Cardiac fibroblast (primary cell): ENCODE measurements around the gene TOP3B.

Experiments used
- DNase-seq, 2 donors: peaks; one replicate each; pipeline versions ENCODE4 v3.0.0 to v3.0.0-alpha.2; 2010; ENCODE audit warnings: low read depth in 2 of 2
- H3K4me3 ChIP-seq, 2 donors: replicated peaks in 1 of 2; 1 replicate in 1 of 2; 2 replicates in 1 of 2; pipeline ENCODE4 v1.5.1; 2011; ENCODE audit warnings: low read depth in 2 of 2, low read length in 2 of 2, mild to moderate bottlenecking in 2 of 2, moderate library complexity in 1 of 2
- TF ChIP-seq, protein P1 (sequence below): IDR thresholded peaks from one replicate; pipeline ENCODE4 v1.5.1; 2011; ENCODE audit warnings: low read depth, mild to moderate bottlenecking, low read length, inconsistent platforms

The TOP3B gene

DNA sequence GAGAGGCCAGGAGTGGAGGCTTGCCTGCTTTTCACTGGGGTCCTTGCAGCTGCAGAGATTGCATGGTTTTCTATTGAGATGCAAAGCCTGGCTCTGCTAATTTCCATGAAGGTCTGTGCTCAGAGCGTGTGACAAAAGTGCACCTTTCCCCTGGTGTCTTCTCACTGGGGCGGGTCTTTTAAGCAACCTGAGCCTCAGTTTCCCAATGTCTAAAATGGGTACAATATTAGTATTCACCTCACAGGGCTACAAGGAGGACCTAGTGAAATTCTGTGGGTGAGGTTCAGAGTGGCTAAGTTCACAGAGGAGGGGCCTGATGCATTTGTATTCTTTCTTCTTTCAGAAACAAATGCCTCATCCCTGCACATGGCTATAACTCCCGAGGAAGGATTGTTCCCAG, 50.2 kb downstream of the TOP3B start:
- no peak overlapping the region for H3K4me3 ChIP-seq
- TF ChIP-seq, protein P1, sequence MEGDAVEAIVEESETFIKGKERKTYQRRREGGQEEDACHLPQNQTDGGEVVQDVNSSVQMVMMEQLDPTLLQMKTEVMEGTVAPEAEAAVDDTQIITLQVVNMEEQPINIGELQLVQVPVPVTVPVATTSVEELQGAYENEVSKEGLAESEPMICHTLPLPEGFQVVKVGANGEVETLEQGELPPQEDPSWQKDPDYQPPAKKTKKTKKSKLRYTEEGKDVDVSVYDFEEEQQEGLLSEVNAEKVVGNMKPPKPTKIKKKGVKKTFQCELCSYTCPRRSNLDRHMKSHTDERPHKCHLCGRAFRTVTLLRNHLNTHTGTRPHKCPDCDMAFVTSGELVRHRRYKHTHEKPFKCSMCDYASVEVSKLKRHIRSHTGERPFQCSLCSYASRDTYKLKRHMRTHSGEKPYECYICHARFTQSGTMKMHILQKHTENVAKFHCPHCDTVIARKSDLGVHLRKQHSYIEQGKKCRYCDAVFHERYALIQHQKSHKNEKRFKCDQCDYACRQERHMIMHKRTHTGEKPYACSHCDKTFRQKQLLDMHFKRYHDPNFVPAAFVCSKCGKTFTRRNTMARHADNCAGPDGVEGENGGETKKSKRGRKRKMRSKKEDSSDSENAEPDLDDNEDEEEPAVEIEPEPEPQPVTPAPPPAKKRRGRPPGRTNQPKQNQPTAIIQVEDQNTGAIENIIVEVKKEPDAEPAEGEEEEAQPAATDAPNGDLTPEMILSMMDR: no peak

DNA sequence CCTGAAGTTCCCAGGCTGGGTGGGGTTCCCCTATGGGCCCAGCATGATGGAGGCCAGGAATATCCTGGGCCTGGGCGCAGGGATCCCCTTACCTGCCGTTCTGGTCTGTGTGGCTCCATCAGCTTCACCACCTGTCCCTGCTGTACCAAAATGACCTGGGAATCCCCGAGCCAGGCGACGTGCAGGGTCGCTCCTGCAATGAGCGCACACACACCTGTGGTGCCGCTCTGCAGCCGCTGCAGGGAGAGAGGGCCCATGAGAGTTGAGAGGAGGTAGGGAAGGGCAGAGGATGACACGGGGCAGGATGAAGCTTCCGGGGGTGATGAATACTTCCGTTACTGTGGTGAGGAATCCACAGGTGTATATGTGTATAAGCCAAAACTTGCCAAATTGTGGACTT, 51.5 kb downstream of the TOP3B start:
- no peak for DNase-seq
- TF ChIP-seq, protein P1: no peak
- H3K4me3 ChIP-seq: no peak overlapping the region

More for the DNA sequence above, 50.2 kb downstream of the TOP3B start:
- DNase-seq: no peak

DNA sequence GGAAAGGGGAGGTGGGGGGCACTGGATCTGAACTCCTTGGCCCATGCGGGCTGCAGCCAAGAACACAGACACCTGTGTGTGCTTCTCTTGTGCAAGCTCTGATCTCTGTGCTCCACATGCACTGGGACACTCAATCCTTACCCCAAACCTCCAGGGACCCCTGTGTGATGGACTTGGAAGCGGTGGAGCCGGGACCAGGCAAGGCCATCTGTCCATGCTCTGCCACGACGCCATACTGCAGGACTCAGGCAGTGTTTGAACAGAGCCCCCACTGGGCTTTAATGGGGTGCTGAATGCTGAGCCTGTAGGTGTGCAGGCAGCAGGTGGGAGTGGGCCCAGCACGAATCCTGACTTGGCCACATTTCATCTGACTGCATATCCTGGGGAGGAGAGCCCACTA, 53.3 kb downstream of the TOP3B start:
- H3K4me3 ChIP-seq: no peak overlapping the region
- DNase-seq: no peak
- TF ChIP-seq, protein P1: no peak

DNA sequence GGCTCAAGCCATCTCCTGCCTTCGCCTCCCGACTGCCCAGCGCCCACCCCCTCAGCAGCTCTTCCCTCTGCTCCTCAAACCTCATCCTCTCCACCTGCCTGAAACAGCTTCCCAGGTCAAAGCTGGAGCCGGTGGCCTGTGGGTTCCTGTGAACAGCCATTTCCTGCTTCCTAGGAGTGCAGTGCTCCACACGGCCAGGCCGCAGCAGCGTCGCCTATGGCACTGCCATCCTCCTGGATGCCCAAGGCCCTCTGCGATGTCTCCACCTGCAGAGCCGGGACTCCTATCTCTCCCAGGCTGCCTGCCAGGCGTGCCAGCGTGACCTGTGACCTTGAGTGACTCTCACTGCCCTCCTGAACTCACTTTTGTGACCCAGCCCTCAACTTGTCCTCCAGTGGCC, 54.5 kb downstream of the TOP3B start:
- DNase-seq: no peak
- H3K4me3 ChIP-seq: no peak overlapping the region
- TF ChIP-seq, protein P1: no peak

DNA sequence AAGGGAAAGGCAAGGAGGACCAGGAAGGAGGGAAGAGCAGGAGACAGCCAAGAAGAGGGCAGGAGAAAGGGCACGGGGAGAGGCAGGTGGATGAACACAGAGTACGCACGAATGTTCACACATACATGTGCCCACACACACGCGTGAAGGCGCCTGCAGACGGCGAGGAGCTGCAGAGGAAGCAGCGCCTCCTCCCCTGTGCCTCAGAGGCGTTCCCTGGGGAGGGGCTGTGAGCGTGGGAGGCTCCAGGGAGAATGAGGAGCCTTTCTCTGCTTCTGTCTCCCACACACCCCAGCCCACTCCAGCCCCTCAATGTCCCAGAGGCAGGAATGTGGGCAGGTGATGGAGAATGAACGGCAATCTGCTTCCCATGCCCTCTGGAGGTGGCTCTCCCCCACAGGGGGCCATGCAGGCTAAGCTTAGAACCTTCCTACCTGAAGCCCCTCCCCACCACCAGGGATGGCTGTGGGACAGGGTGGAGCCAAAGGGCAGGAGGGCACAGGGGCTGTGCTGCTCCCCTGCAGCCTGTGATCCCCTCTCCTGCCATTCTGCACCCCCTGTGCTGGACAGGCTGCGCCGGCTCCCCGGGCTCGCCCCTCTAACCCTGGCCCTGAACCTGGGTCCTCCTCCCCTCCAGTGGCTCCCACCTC, 55.3 kb downstream of the TOP3B start:
- no peak overlapping the region for H3K4me3 ChIP-seq
- TF ChIP-seq, protein P1: no peak
- no peak for DNase-seq

DNA sequence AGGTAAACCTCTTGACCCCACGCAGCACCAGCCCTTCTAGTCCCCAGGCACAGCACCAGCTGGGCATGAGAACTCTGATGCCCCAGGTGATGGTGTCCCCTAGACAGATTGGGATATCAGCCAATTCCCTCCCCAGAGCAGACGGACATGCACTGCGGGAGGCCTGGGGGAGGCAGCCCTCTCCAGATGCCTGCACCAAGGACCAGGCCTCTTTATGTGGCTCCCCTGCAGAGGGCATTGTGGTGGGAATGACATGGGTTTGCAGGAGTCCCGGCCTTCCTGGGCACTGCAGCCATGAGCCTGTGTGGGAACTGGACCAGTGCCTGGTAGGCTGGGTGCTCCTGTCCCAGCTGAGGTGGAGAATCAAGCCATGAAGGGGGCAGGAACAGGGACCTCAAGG, 55.9 kb downstream of the TOP3B start:
- TF ChIP-seq, protein P1: no peak

DNA sequence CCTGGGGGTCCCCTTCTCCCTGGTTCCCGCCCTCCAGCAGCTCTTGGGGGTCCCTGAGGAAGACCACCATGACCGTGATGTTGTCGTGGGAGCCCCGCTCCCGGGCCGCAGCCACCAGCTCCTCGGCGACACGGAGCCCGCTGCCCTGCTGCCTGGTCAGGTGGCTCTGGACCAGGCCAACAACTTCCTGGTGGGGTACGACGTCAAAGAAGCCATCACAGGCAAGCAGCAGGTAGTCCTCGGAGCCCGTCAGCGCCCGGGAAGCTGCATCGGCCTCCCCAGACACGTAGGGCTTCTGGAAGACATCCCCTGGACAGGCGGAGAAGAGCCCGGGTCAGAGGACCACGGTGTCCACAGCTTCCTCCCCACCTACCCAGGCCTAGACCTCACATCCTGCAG, 59.4 kb downstream of the TOP3B start:
- no peak for DNase-seq
- TF ChIP-seq, protein P1: no peak
- H3K4me3 ChIP-seq: no peak overlapping the region

More for the DNA sequence above, 55.9 kb downstream of the TOP3B start:
- H3K4me3 ChIP-seq: no peak overlapping the region
- DNase-seq: no peak
